IPS DF 19.7 (cell line): Measurements from ENCODE around the gene FAF1.
"Not testable (repeated sequence)": the region's sequence is repeated elsewhere in the genome, so short reads cannot be mapped to it uniquely, and the experiment has no call there.

Experiments used
- DNase-seq: peaks from one replicate; pipeline ENCODE4 v3.0.0-alpha.2; 2013; ENCODE audit warnings: low read depth, low spot score

The FAF1 gene

GRCh38 chr1:50851034-50851433, 109.0 kb downstream of the FAF1 start:
- DNase-seq = no peak

GRCh38 chr1:50847303-50847702, 112.8 kb downstream of the FAF1 start:
- no peak for DNase-seq

- no peak for DNase-seq
Measured at GRCh38 chr1:50846224-50846839, 113.7 kb downstream of the FAF1 start.

- DNase-seq = no peak
Measured at GRCh38 chr1:50841791-50842387, 118.2 kb downstream of the FAF1 start.

GRCh38 chr1:50836117-50836516, 124.0 kb downstream of the FAF1 start:
- DNase-seq = no peak

- DNase-seq = no peak
Measured at GRCh38 chr1:50833216-50833615, 126.9 kb downstream of the FAF1 start.

- no peak for DNase-seq
Measured at GRCh38 chr1:50832167-50832566, 127.9 kb downstream of the FAF1 start.

GRCh38 chr1:50831300-50832061, 128.6 kb downstream of the FAF1 start:
- DNase-seq = no peak

- DNase-seq = no peak
Measured at GRCh38 chr1:50830621-50831020, 129.4 kb downstream of the FAF1 start.

GRCh38 chr1:50829014-50829958, 130.8 kb downstream of the FAF1 start:
- DNase-seq = no peak

- no peak for DNase-seq
Measured at GRCh38 chr1:50827546-50827945, 132.5 kb downstream of the FAF1 start.

- DNase-seq = not testable (repeated sequence)
Measured at GRCh38 chr1:50826792-50827191, 133.3 kb downstream of the FAF1 start.

GRCh38 chr1:50822035-50822776, 137.9 kb downstream of the FAF1 start:
- no peak for DNase-seq

- DNase-seq = no peak
Measured at GRCh38 chr1:50820545-50820944, 139.5 kb downstream of the FAF1 start.

GRCh38 chr1:50812346-50812745, 147.7 kb downstream of the FAF1 start:
- DNase-seq = no peak

GRCh38 chr1:50808296-50808695, 151.8 kb downstream of the FAF1 start:
- no peak for DNase-seq

GRCh38 chr1:50796272-50796671, 163.8 kb downstream of the FAF1 start:
- no peak for DNase-seq

GRCh38 chr1:50793521-50793920, 166.5 kb downstream of the FAF1 start:
- DNase-seq = no peak

- no peak for DNase-seq
Measured at GRCh38 chr1:50787266-50787665, 172.8 kb downstream of the FAF1 start.

GRCh38 chr1:50783286-50783685, 176.8 kb downstream of the FAF1 start:
- no peak for DNase-seq

GRCh38 chr1:50780797-50781196, 179.3 kb downstream of the FAF1 start:
- DNase-seq = no peak
